ENCODE data around the gene GPR52. TPM values are rescaled to one million over a fixed set of nuclear protein-coding genes. Genes with fewer than 3 reads are reported as not detected.

Gene GPR52
- polyA plus RNA-seq, 1 donor (not counting 4 experiments of a cell fraction or from before 2014, with no cell fraction given), result 0.16 TPM

DNA sequence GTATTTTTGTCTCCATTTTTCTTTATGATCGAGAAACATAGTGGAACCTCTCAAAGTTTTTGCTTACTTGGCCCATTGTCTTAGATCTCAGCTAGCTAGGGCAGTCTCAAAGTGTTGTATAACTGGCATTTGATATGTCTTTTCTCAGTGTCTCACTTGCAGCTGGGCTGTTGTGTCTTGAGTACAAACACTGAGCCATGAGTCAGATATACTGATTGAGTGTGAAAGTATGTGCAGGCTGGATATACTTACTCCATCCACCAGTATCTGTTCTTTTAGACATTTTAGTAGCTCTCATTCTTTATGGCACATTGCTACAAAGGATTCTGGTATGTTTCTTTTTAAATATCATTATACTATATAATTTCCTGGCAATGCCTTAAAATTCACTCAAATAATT is 14.3 kb upstream of the GPR52 start:
- no peak overlapping the region for H3K4me3 ChIP-seq (ENCODE audit: control insufficient read depth in 2 of 3, extremely low read depth in 1 of 3, insufficient read depth in 2 of 3, low read depth in 1 of 3, low read length in 3 of 3)

DNA sequence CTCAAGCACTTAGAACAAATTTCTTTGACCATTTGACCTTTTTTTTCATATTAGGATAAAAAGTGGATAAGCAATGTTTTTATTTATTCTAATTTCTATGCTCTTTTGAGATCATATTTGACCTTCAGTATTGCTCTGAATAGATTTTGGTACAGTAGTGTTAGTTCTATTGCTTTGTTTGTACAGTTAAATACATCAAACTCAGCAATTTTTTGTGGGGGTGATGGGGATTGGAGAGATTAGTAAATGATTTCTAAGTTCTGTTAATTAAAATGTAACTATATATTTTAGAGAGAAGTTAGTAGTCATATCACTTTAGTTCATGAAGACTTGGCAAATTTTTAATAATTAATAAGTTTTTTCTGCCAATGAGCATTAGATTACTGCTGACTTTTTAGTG is 2.4 kb upstream of the GPR52 start:
- dilution Hi-C loops (cut with MboI; ENCODE audit: extremely low pct_ligation_motif_present, low sequenced_read_pairs), result no loop called here
- DNase-seq (ENCODE audit: low read depth, low spot score) (no peak), FAIRE-seq (no peak)
- H3K79me2 ChIP-seq (ENCODE audit: control insufficient read depth, insufficient read depth, low read length), result no peaks in the 10 kb centered on the region
- TF ChIP-seq CTCF (optimal IDR thresholded peaks at IDR 0.05 in 1 of 3, IDR thresholded peaks at IDR 0.05 in 1 of 3, conservative IDR thresholded peaks at IDR 0.05 in 1 of 3; ENCODE audit: extremely low read depth in 1 of 3, insufficient read depth in 2 of 3, low read length in 3 of 3), result no peak
- no peak for TF ChIP-seq EZH2 (IDR thresholded peaks at IDR 0.05; ENCODE audit: low read length)
- H3K9me3 ChIP-seq (ENCODE audit: control insufficient read depth, low read depth, low read length), result no peaks in the 10 kb centered on the region
- H3K4me3 ChIP-seq (ENCODE audit: control insufficient read depth in 2 of 3, extremely low read depth in 1 of 3, insufficient read depth in 2 of 3, low read depth in 1 of 3, low read length in 3 of 3), result no peak overlapping the region
- no peak overlapping the region for H3K27ac ChIP-seq (ENCODE audit: control insufficient read depth, insufficient read depth, low read length)
- no peaks in the 10 kb centered on the region for H3K9me1 ChIP-seq (ENCODE audit: control insufficient read depth, extremely low read depth, insufficient read depth, low read length)
- H2AFZ ChIP-seq (ENCODE audit: control insufficient read depth, low read length), result no peak overlapping the region
- H3K4me1 ChIP-seq (ENCODE audit: control insufficient read depth, extremely low read depth, insufficient read depth, low read length), result no peaks in the 10 kb centered on the region
- H3K4me2 ChIP-seq (ENCODE audit: control insufficient read depth, extremely low read depth, insufficient read depth, low read depth, low read length), result no peak overlapping the region
- no peaks in the 10 kb centered on the region for H3K27me3 ChIP-seq (ENCODE audit: control insufficient read depth, extremely low read depth, insufficient read depth, low read length)
- H3K36me3 ChIP-seq (ENCODE audit: control insufficient read depth in 2 of 2, extremely low read depth in 1 of 2, insufficient read depth in 2 of 2, low read length in 2 of 2), result no peaks in the 10 kb centered on the region
- no peaks in the 10 kb centered on the region for H4K20me1 ChIP-seq (ENCODE audit: control insufficient read depth, extremely low read depth, insufficient read depth, low read length)
- H3K9ac ChIP-seq (ENCODE audit: control insufficient read depth, extremely low read depth, insufficient read depth, low read length), result no peak overlapping the region

More for the DNA sequence above, 14.3 kb upstream of the GPR52 start:
- DNase-seq (ENCODE audit: low read depth, low spot score), result peak; percentile 2
- no peaks in the 10 kb centered on the region for H3K9me1 ChIP-seq (ENCODE audit: control insufficient read depth, extremely low read depth, insufficient read depth, low read length)
- dilution Hi-C loops (cut with MboI; ENCODE audit: extremely low pct_ligation_motif_present, low sequenced_read_pairs), result no loop called here
- no peaks in the 10 kb centered on the region for H3K27me3 ChIP-seq (ENCODE audit: control insufficient read depth, extremely low read depth, insufficient read depth, low read length)
- no peak overlapping the region for H3K27ac ChIP-seq (ENCODE audit: control insufficient read depth, insufficient read depth, low read length)
- H4K20me1 ChIP-seq (ENCODE audit: control insufficient read depth, extremely low read depth, insufficient read depth, low read length), result no peaks in the 10 kb centered on the region
- H3K9ac ChIP-seq (ENCODE audit: control insufficient read depth, extremely low read depth, insufficient read depth, low read length), result no peak overlapping the region
- no peak overlapping the region for H2AFZ ChIP-seq (ENCODE audit: control insufficient read depth, low read length)
- H3K4me2 ChIP-seq (ENCODE audit: control insufficient read depth, extremely low read depth, insufficient read depth, low read depth, low read length), result no peak overlapping the region
- TF ChIP-seq CTCF (optimal IDR thresholded peaks at IDR 0.05 in 1 of 3, IDR thresholded peaks at IDR 0.05 in 1 of 3, conservative IDR thresholded peaks at IDR 0.05 in 1 of 3; ENCODE audit: extremely low read depth in 1 of 3, insufficient read depth in 2 of 3, low read length in 3 of 3) (no peak), EZH2 (IDR thresholded peaks at IDR 0.05; ENCODE audit: low read length) (no peak)
- no peaks in the 10 kb centered on the region for H3K9me3 ChIP-seq (ENCODE audit: control insufficient read depth, low read depth, low read length)
- no peaks in the 10 kb centered on the region for H3K4me1 ChIP-seq (ENCODE audit: control insufficient read depth, extremely low read depth, insufficient read depth, low read length)
- FAIRE-seq, result peak; percentile 59
- H3K79me2 ChIP-seq (ENCODE audit: control insufficient read depth, insufficient read depth, low read length), result no peaks in the 10 kb centered on the region
- H3K36me3 ChIP-seq (ENCODE audit: control insufficient read depth in 2 of 2, extremely low read depth in 1 of 2, insufficient read depth in 2 of 2, low read length in 2 of 2), result no peaks in the 10 kb centered on the region

All from keratinocyte (primary cell).